ENCODE data around the gene TANC1.

DNA sequence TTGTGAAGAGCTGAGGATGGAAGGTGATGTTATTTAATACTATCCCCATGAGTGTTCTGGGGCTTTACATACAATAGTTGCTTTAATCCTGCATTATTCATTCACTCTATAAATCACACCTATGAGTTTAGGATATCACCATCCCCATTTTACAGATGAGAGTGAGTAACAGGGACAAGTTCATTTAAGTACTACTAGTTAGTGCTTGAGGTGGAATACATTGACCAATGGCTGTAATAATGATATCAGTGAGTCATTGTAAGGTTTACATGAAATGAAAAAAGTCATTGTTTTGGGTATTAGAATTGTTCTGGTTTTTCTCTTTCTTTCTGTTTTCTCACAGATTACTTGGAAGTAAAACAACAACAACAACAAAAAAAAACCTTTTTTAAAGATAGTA, 42.5 kb downstream of the TANC1 start:
- TF ChIP-seq CTCF (IDR thresholded peaks at IDR 0.05) (no peak), POLR2A (IDR thresholded peaks at IDR 0.05) (no peak)
